MM.1S (cell line): Measurements from ENCODE around the gene DUSP8.

ENCODE experiments used
- DNase-seq: peaks from one replicate; pipeline ENCODE4 v3.0.0-alpha.2; 2015
- H2AFZ ChIP-seq: fragments of 300-600 bp; sonication (generic); 2 replicates; pipeline ENCODE4 v1.6.0; 2016; ENCODE audit warnings: antibody characterized with exemption, low read length
- H3F3A ChIP-seq: fragments of 300-600 bp; sonication (generic); 2 replicates; pipeline ENCODE4 v1.6.1; 2016; ENCODE audit warnings: mild to moderate bottlenecking, antibody characterized with exemption, low read length, moderate library complexity, mixed read lengths; ENCODE audit not compliant: insufficient read depth
- H3K27ac ChIP-seq: fragments of 300-600 bp; sonication (generic); 2 replicates; pipeline ENCODE4 v1.5.1; 2016; ENCODE audit warnings: mild to moderate bottlenecking, low read length
- H3K27me3 ChIP-seq: fragments of 300-600 bp; sonication (generic); replicated peaks from 2 replicates; pipeline ENCODE4 v1.6.0; 2016; ENCODE audit warnings: low read length; ENCODE audit not compliant: insufficient read depth
- H3K36me3 ChIP-seq: fragments of 300-600 bp; sonication (generic); replicated peaks from 2 replicates; pipeline ENCODE4 v1.6.1; 2016; ENCODE audit warnings: mild to moderate bottlenecking, low read length, mixed read lengths; ENCODE audit not compliant: insufficient read depth
- H3K4me1 ChIP-seq: fragments of 300-600 bp; sonication (generic); 2 replicates; pipeline ENCODE4 v1.6.1; 2016; ENCODE audit warnings: low read length, mixed read lengths
- H3K4me2 ChIP-seq: fragments of 300-600 bp; sonication (generic); 2 replicates; pipeline ENCODE4 v1.6.0; 2016; ENCODE audit warnings: low read depth, low read length
- H3K4me3 ChIP-seq: fragments of 300-600 bp; sonication (generic); 2 replicates; pipeline ENCODE4 v1.5.1; 2016; ENCODE audit warnings: low read length, mixed read lengths
- H3K79me2 ChIP-seq: fragments of 300-600 bp; sonication (generic); 2 replicates; pipeline ENCODE4 v1.6.1; 2016; ENCODE audit warnings: mixed run types, low read length, mixed read lengths
- H3K9ac ChIP-seq: fragments of 300-600 bp; sonication (generic); 2 replicates; pipeline ENCODE4 v1.6.1; 2016; ENCODE audit warnings: low read length, mixed read lengths
- H3K9me2 ChIP-seq: fragments of 300-600 bp; sonication (generic); replicated peaks from 2 replicates; pipeline ENCODE4 v1.6.1; 2016; ENCODE audit warnings: mild to moderate bottlenecking, low read length, mixed read lengths; ENCODE audit not compliant: insufficient read depth
- H3K9me3 ChIP-seq: fragments of 300-600 bp; sonication (generic); replicated peaks from 2 replicates; pipeline ENCODE4 v1.6.1; 2016; ENCODE audit warnings: mild to moderate bottlenecking, low read length, mixed read lengths; ENCODE audit not compliant: insufficient read depth
- H4K20me1 ChIP-seq: fragments of 300-600 bp; sonication (generic); 2 replicates; pipeline ENCODE4 v1.6.1; 2016; ENCODE audit warnings: mild to moderate bottlenecking, low read length, moderate library complexity, mixed read lengths; ENCODE audit not compliant: insufficient read depth
- EZH2 ChIP-seq: fragments of 300-600 bp; sonication (generic); optimal IDR thresholded peaks from 2 replicates; pipeline ENCODE3; 2017; ENCODE audit warnings: low read depth, mild to moderate bottlenecking, antibody characterized with exemption, low read length, mixed read lengths
- EZH2phosphoT487 ChIP-seq: fragments of 300-600 bp; sonication (generic); IDR thresholded peaks from 2 replicates; pipeline ENCODE4 v1.6.1; 2018; ENCODE audit warnings: antibody characterized with exemption, low read length
- TF ChIP-seq, protein P1 (sequence below): fragments of 300-600 bp; sonication (generic); IDR thresholded peaks from 2 replicates; pipeline ENCODE4 v1.5.1; 2016; ENCODE audit warnings: antibody characterized with exemption, low read length, mixed read lengths

Gene DUSP8

DNA sequence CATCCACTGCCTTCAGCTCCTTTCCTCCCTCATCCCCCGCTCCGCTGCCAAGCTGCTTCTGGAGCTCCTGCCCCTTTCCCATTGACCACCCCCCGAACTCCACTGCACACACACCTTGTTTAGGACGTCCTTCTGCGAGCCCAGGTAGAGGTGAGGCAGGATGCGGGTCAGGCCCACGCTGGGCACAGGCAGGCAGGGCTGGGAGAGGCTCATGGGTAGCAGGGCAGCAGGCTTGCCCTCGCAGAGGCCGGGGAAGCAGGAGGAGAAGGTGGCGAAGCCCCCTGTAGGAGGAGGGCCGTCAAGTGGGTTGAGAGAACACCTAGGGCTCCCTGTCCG lies 13.3 kb downstream of the DUSP8 start:
- Histone ChIP-seq H3K27ac (no peak overlapping the region), H3K27me3 (peaks cover 60% of the 10 kb centered on the region), H3K4me3 (no peak overlapping the region), H3K9ac (no peak overlapping the region), H4K20me1 (no peaks in the 10 kb centered on the region), H3K9me3 (no peaks in the 10 kb centered on the region), H3K4me2 (no peak overlapping the region), H2AFZ (no peak overlapping the region), H3K9me2 (no peaks in the 10 kb centered on the region), H3K79me2 (no peaks in the 10 kb centered on the region), H3K36me3 (no peaks in the 10 kb centered on the region), H3F3A (no peaks in the 10 kb centered on the region), H3K4me1 (no peaks in the 10 kb centered on the region)
- TF ChIP-seq, protein P1, sequence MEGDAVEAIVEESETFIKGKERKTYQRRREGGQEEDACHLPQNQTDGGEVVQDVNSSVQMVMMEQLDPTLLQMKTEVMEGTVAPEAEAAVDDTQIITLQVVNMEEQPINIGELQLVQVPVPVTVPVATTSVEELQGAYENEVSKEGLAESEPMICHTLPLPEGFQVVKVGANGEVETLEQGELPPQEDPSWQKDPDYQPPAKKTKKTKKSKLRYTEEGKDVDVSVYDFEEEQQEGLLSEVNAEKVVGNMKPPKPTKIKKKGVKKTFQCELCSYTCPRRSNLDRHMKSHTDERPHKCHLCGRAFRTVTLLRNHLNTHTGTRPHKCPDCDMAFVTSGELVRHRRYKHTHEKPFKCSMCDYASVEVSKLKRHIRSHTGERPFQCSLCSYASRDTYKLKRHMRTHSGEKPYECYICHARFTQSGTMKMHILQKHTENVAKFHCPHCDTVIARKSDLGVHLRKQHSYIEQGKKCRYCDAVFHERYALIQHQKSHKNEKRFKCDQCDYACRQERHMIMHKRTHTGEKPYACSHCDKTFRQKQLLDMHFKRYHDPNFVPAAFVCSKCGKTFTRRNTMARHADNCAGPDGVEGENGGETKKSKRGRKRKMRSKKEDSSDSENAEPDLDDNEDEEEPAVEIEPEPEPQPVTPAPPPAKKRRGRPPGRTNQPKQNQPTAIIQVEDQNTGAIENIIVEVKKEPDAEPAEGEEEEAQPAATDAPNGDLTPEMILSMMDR = no peak
- no peak for TF ChIP-seq EZH2
- no peak for TF ChIP-seq EZH2phosphoT487
- DNase-seq = no peak

DNA sequence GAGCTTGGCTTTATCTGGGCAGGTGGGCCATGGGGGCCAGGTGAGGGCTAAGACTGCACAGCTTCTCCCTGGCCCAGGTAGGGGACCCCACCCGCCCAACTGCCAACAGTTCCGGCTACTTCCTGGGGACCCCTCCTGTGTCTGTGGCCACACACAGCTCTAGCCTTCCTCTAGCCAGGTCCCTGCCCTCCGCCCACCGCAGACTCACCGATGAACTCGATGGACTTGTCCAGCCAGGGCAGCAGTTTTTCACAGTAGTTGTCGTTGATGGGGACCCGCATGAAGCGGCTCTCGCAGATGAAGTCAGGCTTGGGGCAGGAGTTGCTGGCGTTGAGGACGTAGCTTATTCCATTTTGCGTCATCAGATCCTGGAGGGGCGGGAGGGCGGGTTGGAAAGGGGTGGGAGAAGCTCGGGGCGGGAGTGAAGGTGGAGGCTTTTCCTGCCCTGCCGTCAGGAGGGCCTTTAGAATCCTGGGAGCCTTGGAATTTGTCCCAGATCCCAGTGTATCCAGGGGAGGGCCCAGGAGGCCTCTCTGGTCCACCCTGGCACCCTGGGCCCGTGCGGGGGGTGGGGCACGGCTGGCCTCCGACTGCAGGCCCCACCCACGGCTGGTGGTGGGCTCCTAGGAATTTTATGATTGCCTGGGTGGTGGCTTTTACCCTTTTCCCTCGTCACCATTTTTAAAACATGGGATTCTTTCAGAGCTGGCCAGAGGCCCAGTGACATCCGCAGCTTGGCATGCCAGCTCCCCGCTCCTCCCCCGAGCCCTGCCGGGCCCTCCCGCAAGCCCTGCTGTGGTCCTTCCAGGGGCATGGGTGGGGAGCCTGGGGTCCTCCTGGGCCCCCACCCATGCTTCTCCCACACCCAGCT lies 13.9 kb downstream of the DUSP8 start:
- no peak for DNase-seq
- no peaks in the 10 kb centered on the region for H3K4me1 ChIP-seq
- TF ChIP-seq EZH2 = no peak
- no peak overlapping the region for H3K9ac ChIP-seq
- H4K20me1 ChIP-seq = no peaks in the 10 kb centered on the region
- no peaks in the 10 kb centered on the region for H3K79me2 ChIP-seq
- H3K4me2 ChIP-seq = no peak overlapping the region
- H3K9me3 ChIP-seq = no peaks in the 10 kb centered on the region
- H3K27me3 ChIP-seq = peaks cover 56% of the 10 kb centered on the region
- no peaks in the 10 kb centered on the region for H3F3A ChIP-seq
- no peak overlapping the region for H2AFZ ChIP-seq
- no peaks in the 10 kb centered on the region for H3K9me2 ChIP-seq
- no peak overlapping the region for H3K4me3 ChIP-seq
- no peak overlapping the region for H3K27ac ChIP-seq
- H3K36me3 ChIP-seq = no peaks in the 10 kb centered on the region

DNA sequence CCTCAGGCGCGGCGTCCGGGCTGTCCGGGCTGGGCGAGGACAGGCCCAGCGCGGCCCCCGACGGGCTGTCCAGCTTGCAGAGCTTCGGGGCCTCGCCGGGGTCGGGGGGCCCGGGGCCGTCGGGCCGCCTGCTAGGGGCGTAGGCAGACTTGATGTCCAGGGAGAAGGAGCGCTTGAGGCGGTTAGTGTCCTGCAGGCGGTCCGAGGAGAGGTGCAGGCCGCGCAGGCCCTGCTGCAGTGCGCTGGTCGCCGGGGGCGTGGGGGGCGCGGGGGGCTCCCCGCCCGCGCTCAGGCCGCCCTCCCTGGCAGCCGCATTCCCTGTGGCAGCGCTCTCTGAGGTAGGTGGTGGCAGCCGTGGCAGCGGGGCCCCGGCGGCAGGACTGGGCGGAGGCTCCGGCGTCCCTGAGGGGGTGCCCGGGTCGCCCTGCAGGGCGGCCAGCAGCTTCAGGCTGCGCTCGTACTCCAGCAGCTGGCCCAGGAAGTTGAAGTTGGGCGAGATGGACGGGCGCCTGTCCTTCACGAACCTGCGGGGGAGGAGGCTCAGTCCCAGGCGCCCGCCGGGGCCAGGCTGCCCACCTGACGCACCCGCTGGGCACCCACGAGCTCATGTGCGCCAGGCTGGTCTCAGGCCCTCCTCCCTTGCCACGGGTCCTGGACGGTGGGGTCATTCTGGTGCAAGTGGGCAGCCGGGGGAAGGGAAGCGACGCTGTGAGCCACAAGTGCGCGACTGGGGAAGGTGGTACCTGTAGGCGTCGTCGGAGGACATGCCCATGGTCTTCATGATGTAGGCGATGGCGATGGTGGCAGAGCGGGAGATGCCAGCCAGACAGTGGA lies 14.8 kb downstream of the DUSP8 start:
- H3K9me3 ChIP-seq = no peaks in the 10 kb centered on the region
- no peaks in the 10 kb centered on the region for H4K20me1 ChIP-seq
- DNase-seq = no peak
- no peak overlapping the region for H3K9ac ChIP-seq
- no peaks in the 10 kb centered on the region for H3K9me2 ChIP-seq
- no peak for TF ChIP-seq EZH2
- TF ChIP-seq EZH2phosphoT487 = no peak
- TF ChIP-seq, protein P1 = no peak
- H2AFZ ChIP-seq = no peak overlapping the region
- no peak overlapping the region for H3K4me3 ChIP-seq
- no peak overlapping the region for H3K4me2 ChIP-seq
- H3K36me3 ChIP-seq = no peaks in the 10 kb centered on the region
- H3K27ac ChIP-seq = no peak overlapping the region
- no peaks in the 10 kb centered on the region for H3K4me1 ChIP-seq
- H3F3A ChIP-seq = no peaks in the 10 kb centered on the region
- H3K79me2 ChIP-seq = no peaks in the 10 kb centered on the region
- peaks cover 53% of the 10 kb centered on the region for H3K27me3 ChIP-seq
